GM19467 (cell line): ENCODE results near the gene MRRF.

ENCODE experiments used
- ATAC-seq: cut with Tn5 transposase; IDR thresholded peaks from one replicate; pipeline ENCODE4 v1.9.1; 2021; ENCODE audit warnings: mild to moderate bottlenecking, moderate library complexity; ENCODE audit not compliant: unreplicated experiment

Gene MRRF

GRCh38 chr9:122228191-122228567, 36.5 kb upstream of the MRRF start:
- ATAC-seq = no peak

- no peak for ATAC-seq
Observed at GRCh38 chr9:122228568-122229484, 35.9 kb upstream of the MRRF start, which contains the start of gene LHX6. TSS of gene LHX6 (minus strand) at chr9:122228957. CDS start at chr9:122228740, 217 bp downstream.

- ATAC-seq = no peak
Observed at GRCh38 chr9:122229485-122229837, 35.2 kb upstream of the MRRF start.

- no peak for ATAC-seq
Observed at GRCh38 chr9:122232796-122233306, 31.8 kb upstream of the MRRF start.

GRCh38 chr9:122234022-122234748, 30.5 kb upstream of the MRRF start:
- no peak for ATAC-seq

GRCh38 chr9:122236681-122237080, 28.0 kb upstream of the MRRF start:
- ATAC-seq = no peak

GRCh38 chr9:122239722-122240121, 25.0 kb upstream of the MRRF start:
- no peak for ATAC-seq

GRCh38 chr9:122244349-122244748, 20.3 kb upstream of the MRRF start:
- ATAC-seq = no peak

- no peak for ATAC-seq
Observed at GRCh38 chr9:122246666-122247065, 18.0 kb upstream of the MRRF start.

- no peak for ATAC-seq
Observed at GRCh38 chr9:122248448-122248865, 16.2 kb upstream of the MRRF start.

- ATAC-seq = no peak
Observed at GRCh38 chr9:122251351-122251750, 13.3 kb upstream of the MRRF start.

- no peak for ATAC-seq
Observed at GRCh38 chr9:122252796-122253195, 11.9 kb upstream of the MRRF start.

GRCh38 chr9:122254761-122255160, 9.9 kb upstream of the MRRF start:
- no peak for ATAC-seq

- no peak for ATAC-seq
Observed at GRCh38 chr9:122256206-122256605, 8.5 kb upstream of the MRRF start.

- ATAC-seq = no peak
Observed at GRCh38 chr9:122258886-122259415, 5.7 kb upstream of the MRRF start.

GRCh38 chr9:122261469-122261881, 3.2 kb upstream of the MRRF start:
- no peak for ATAC-seq

GRCh38 chr9:122262073-122262472, 2.6 kb upstream of the MRRF start:
- ATAC-seq = no peak

GRCh38 chr9:122263699-122264349, 858 bp upstream of the MRRF start:
- no peak for ATAC-seq

GRCh38 chr9:122265149-122265915, 650 bp downstream of the MRRF start:
- peak; percentile 25 for ATAC-seq
